C4-2B (cell line): ENCODE data around the gene NRXN3.

Experiments used
- H3K27ac ChIP-seq: fragments of 450-650 bp; 2 replicates; pipeline ENCODE4 v1.5.1; 2017
- CTCF ChIP-seq: fragments of 450-650 bp; conservative IDR thresholded peaks from 2 replicates; pipeline ENCODE4 v1.5.1; 2017; ENCODE audit warnings: mild to moderate bottlenecking
- ZFX ChIP-seq: fragments of 450-650 bp; IDR thresholded peaks from 2 replicates; pipeline ENCODE4 v1.6.1; 2017

Gene NRXN3

GRCh38 chr14:79605849-79606248 is 1435.7 kb downstream of the NRXN3 start:
- TF ChIP-seq ZFX, result no peak
- TF ChIP-seq CTCF, result no peak
- no peak overlapping the region for H3K27ac ChIP-seq

GRCh38 chr14:79608446-79608845 is 1438.3 kb downstream of the NRXN3 start:
- TF ChIP-seq CTCF (no peak), ZFX (no peak)
- H3K27ac ChIP-seq, result no peak overlapping the region

GRCh38 chr14:79613625-79614024 is 1443.5 kb downstream of the NRXN3 start:
- TF ChIP-seq ZFX (no peak), CTCF (no peak)
- no peak overlapping the region for H3K27ac ChIP-seq

- no peak overlapping the region for H3K27ac ChIP-seq
- TF ChIP-seq CTCF (no peak), ZFX (no peak)
These were observed 1444.3 kb downstream of the NRXN3 start for GRCh38 chr14:79614448-79614847.

- TF ChIP-seq CTCF (no peak), ZFX (no peak)
- no peak overlapping the region for H3K27ac ChIP-seq
These were observed 1456.9 kb downstream of the NRXN3 start for GRCh38 chr14:79627058-79627457.

GRCh38 chr14:79629411-79630287 is 1459.5 kb downstream of the NRXN3 start:
- H3K27ac ChIP-seq, result no peak overlapping the region
- TF ChIP-seq CTCF (no peak), ZFX (no peak)

- H3K27ac ChIP-seq, result no peak overlapping the region
- TF ChIP-seq ZFX, result no peak
- no peak for TF ChIP-seq CTCF
These were observed 1460.3 kb downstream of the NRXN3 start for GRCh38 chr14:79630288-79630960.
